GM12801 (cell line): Measurements from ENCODE around the gene RAB31.

ENCODE experiments used
- TF ChIP-seq, protein P1 (sequence below): IDR thresholded peaks from one replicate; pipeline ENCODE4 v1.5.1; 2011; ENCODE audit warnings: control low read depth; ENCODE audit not compliant: insufficient read length; ENCODE audit errors: extremely low read depth

Gene RAB31

DNA sequence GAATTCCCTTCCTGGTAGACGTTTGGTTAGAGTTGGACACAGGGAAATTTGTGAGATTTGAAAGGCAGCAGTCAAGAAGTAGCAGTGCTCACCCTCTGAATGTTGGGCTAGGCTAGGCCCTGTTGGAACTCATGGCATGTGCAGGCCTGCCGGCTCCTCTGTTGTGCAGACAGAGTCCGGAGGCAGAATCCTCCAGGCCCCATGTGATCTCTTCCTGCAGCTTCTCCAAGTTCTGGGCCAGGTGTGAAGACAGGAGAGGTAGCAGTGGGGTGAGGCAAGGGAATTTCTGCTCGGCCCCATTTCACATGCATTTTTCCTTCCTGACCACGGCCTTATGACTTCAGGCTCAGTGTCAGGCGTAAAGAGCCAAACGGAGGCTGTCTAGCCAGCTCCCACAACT lies 36.9 kb upstream of the RAB31 start:
- TF ChIP-seq, protein P1, sequence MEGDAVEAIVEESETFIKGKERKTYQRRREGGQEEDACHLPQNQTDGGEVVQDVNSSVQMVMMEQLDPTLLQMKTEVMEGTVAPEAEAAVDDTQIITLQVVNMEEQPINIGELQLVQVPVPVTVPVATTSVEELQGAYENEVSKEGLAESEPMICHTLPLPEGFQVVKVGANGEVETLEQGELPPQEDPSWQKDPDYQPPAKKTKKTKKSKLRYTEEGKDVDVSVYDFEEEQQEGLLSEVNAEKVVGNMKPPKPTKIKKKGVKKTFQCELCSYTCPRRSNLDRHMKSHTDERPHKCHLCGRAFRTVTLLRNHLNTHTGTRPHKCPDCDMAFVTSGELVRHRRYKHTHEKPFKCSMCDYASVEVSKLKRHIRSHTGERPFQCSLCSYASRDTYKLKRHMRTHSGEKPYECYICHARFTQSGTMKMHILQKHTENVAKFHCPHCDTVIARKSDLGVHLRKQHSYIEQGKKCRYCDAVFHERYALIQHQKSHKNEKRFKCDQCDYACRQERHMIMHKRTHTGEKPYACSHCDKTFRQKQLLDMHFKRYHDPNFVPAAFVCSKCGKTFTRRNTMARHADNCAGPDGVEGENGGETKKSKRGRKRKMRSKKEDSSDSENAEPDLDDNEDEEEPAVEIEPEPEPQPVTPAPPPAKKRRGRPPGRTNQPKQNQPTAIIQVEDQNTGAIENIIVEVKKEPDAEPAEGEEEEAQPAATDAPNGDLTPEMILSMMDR = no peak

DNA sequence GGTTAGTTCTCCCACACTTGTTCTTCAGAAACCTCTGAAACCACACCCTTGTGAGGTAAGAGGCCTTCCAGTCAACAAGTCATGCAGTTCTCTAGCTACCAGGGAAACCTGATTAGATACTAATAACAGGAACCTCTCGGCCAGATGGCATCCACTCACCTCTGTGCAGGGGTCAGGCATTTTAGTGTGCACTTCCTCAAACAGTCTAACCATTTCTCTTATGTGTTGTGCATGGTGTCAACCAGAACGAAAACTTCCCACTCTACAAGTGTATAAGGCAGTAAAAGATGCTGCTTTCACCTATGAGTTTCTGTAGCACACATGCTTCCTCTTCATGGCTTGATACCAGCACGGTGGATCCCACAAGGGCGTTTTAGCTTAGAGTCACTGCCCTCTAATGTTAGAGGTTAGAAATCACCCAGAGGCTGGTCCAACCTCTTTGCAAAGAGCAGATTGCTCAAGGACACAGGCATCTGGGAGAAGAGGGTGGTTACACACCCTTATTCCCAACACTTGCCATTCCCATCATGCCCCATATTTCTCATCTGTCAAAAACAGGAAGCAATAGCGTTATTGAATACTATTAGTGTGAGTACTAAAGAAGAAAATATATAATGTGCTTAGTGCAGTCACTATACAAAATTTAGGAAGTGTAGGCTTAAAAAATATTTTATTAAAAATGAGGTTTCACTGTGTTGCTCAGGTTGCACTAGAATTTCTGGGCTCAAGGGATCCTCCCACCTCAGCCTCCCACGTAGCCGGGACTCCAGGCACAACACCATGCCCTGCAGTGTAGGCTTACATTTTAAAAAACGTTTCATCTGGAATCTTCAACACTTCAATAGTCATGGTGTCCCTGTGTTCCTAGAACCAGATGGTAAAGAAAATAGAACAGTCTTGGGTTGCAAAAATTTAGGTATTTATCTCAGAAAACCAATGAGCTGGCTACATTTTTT lies 34.5 kb upstream of the RAB31 start:
- TF ChIP-seq, protein P1 = no peak

DNA sequence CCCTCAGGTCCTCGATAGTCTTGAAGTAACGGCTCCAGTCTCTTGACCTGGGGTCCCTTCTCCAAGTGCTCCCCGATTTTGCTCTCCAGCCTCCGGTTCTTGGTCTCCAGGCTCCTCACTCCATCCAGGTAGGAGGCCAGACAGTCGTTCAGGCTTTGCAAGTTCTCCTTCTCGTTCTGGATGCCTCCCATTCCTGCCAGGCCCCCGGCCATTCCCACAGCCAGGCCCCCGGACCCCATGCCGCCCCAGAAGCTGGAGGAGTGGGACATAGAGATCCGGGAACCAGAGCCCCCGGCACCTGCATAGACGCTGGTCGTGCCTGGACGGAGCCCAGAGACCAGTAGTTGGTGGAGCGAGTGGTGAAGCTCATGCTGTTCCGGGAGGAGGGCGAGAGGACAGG lies 29.0 kb upstream of the RAB31 start:
- TF ChIP-seq, protein P1 = no peak

DNA sequence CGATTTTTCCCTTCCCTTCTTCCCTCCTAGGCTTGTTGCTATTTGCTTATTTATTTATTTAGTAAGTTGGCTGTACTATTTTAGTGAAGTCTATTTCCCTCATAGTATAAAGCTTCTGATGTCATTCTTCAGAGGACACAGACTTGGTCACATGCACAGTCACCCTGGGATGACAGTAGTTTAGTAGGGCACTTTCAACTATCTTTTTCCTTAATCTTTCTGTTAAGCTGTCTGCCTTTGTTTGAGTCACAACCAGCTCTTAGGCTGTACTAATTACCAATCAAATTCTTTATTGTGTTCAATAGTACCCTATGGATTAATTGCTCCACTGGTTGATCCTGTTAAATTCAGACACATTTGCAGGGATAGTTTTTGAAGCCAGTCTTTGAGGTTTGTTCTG lies 26.9 kb upstream of the RAB31 start:
- TF ChIP-seq, protein P1 = no peak

DNA sequence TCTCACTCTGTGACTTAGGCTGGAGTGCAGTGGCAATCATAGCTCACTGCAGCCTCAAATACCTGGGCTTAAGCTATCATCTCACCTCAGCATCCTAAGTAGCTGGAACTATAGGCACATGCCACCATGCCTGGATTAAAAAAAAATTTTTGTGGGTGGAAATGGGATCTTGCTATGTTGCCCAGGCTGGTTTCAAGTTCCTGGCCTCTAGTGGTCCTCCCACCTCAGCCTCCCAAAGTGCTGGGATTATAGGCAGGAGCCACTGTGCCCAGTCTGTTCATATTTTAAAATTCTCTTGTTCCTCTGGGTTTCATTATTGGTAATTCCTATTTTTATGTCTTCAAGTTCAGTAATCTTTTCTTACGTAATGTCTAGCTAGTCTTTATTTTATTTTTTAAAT lies 25.5 kb upstream of the RAB31 start:
- TF ChIP-seq, protein P1 = no peak

DNA sequence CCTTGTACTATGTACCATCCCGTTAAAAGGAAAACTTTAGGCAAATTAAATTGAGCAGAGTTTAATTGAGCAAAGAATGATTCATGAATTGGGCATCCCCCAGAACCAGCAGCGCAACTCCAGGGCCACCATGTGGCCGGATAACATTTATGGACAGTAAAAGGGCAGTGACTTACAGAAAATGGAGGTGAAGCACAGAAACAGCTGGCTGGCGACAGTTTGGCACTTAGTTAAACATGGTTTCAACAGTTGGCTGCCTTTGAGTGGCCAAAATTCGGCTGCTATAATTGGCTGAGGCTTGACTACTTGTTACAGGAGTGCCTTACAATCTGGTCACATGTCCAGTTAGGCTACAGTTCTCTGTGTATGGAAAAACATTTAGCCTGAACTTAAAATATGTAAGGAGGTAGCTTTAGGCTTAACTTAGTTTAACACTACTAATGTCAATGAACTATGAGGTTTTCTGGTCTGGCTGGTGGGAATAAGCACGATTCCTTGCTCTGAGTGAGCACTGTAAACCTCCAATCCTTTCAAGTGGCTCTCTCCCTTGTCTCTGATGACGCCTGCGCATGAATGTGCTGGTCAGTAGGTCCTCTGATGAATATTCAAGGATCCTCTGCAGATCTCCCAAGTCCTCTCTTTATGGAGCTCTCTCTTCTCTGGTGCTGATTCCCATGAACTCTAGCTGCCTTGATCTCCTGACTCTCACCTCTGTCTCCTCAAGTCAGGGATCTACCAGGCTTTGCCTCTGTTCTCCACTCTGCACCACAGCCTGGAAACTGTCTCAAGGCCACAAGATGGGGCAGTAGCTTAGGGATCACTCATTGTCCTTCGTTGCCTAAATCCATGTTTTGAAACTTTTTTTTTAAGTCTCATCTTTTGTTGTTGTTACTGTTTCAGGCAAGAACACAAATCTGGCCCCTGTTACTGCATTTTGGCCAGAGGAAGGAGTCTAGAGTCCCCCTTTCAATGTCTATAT lies 24.4 kb upstream of the RAB31 start:
- TF ChIP-seq, protein P1 = no peak
